Fibroblast of skin of left biceps (primary cell): Measurements from ENCODE around the gene DESI2.

Experiments
- DNase-seq, 2 experiments: peaks; one replicate each; pipeline ENCODE4 v3.0.0-alpha.2; 2013; ENCODE audit warnings: low read depth in 2 of 2

Gene DESI2

DNA sequence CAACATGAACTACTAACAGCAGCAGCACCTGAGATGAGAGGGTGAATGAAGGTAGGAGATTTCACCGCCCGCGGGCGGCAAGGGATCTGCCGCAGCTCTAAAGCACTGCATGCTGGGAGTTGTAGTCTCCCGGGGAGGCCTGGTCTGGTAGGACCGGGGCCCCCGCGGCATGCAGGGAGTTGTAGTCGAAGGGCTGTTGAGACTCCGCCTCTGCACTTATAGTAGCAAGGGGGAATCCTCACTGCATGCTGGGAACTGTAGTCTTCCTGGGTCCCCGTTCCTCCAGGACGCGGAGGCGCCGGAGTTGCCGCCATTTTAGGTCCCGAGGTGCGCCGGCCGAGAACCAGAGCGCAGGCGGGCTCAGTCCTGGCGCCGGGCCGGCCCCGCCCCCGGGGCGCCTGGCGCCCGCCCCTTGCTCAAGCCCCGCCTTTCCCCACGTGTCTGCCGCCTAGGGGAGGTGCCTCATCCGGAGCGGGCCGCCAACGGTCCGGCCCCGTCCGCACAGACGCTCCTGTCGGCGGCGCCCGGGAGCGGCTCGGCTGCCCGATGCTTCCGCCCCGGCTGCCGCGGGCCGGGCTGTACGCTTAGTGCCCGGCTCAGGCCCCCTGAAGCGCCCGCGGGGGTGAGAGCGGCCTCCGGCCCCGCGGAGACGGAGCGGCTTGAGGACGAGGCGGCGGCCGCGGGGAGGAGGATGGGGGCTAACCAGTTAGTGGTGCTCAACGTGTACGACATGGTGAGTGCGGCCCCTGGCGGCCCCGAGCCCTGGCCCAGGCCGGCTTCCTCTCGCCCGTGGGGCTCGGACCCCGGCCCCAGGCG, at the start of gene DESI2:
Gene DESI2, plus strand, starts transcription at position 504 of the 816 bp plus-strand sequence. Its CDS starts 188 bp downstream, at position 692.
- DNase-seq, result peak; percentile 99

DNA sequence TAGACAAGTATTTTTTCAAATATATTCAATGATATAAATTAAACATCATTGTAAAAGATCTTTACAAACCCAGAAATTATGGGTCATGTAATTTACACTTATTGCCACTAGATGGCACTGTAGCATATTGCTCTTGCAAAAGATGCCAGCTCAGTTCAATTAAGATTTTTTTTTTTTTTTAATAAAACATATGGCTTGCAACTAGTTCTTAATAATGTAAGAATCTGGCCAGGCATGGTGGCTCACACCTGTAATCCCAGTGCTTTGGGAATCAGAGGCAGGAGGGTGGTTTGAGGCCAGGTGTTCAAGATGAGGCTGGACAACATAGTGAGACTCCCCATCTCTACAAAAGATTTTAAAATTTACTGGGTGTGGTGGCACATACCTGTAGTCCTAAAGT, 49.4 kb upstream of the DESI2 start:
- peak in 1 of 2 experiments; percentile 8 for DNase-seq

DNA sequence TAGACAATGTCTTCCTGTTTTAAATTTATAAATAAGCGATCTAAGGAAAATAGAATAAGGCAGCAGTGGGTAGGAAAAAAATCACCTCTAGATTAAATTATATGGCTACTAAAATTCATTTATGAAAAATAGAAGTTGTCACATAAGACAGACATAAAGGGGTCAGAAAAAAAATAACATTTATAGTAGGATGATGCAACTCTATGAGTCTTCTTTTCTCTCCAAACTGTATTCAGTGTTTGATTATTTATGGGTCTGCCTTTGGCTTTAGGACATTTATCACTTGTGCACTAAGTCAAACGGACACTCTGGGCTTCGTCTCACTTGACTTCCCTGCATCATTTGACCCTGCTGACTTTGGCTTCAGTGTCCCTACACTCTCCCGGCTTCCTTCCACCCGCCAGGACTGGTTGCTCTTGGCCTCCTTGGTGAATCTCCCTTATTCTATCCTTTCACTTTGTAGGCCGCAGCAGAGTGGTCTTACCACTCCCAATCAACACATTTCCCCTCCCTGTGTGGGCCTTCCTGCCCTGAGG, 47.0 kb upstream of the DESI2 start:
- DNase-seq, result no peak

DNA sequence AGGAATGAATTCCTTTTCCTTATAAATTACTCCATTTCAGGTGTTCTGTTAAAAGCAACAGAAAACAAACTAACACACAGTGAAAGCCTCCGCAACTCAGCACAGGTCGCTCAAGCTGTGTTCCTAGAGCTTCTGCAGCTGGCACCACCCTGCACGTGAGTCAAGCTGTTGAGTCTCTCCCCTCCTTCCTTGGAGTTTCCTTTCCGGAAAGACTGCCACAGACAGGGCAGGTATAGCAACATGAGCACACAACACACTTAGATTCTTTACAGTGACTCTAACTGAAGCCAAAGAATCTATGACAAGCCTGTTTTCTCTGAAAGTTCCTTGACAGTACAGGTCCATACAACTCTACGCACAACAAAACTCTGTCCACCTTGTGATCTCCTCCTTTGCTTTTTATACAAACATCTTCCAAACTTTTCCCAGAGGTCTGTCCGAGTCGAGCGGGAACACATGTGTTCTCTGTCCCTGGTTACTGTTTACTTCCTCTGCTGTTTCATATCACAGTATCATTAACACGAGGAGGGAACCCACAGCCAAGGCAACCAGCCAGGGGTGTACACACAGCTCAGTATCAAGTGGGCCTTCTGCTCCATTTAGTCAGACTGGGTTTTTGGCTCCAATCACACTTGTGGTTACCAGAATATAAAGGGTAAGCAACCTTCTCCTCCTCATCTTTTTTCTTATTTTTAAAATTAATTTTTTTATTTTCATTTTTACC, 38.7 kb upstream of the DESI2 start:
- DNase-seq, result no peak

DNA sequence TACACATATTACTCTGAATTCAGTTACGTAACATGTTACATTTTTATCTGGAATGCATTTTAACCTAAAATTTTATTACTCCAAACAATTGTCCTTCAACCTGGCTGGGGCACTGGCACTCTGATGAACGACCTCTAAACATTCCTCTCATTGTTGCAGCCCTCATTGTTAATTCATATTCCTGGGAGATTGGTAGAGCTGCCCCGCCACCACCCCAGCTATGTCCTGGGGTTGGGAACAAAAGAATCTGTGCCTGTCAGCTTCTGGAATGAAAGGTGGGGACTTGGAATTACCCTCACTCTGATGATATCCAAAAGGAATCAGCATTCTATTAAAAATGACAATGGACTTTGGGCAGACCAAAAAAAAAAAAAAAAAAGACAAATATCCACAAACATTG, 38.0 kb upstream of the DESI2 start:
- no peak for DNase-seq

DNA sequence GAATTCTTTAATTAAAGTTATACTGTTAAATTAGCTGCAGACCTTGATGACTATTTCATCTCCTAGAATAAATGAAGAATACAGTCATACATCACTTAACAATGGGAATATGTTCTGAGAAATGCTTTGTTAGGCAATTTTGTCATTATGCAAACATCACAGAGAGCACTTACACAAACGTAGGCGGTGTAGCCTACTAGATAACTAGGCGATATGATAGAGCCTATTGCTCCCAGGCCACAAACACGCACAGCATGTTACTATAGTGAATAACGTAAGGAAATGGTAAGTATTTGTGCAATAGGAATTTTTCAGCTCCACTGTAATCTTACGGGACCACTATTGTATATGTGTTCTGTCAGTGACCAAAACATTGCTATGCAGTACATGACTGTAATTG, 37.6 kb upstream of the DESI2 start:
- DNase-seq, result no peak

DNA sequence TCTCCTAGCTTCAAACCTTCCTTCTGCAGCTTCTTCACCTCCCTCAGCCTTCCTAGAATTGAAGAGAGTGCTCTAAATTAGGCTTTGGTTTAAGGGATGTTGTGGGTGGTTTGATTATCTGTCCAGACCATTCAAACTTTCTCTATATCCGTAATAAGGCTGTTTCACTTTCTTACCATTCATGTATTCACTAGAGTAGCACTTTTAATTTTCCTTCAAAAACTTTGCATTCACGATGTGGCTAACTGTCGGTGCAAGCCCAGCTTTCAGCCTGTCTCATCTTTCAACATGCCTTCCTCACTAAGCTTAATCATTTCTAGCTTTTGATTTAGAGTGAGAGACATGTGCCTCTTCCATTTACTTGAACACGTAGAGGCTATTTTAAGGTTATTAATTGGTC, 26.2 kb upstream of the DESI2 start:
- DNase-seq, result no peak

DNA sequence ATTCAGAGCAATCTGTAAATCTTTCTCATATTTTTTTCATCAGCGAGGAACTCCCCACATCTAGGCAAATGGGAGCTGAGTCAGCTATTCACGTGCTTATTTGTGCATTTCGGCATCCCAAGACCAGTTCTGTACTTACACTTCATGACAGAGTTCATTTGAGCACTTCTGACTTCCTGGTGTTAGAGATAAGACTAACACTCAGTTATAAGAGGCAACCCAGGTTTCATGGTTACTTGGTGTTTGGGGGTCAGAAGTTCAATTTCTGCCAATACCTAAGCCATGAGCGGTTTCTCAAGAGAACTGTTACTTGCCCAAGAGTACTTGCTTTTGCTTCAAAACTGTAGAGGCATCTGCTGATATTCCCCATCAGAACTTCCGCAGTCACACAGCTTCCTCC, 24.1 kb upstream of the DESI2 start:
- DNase-seq, result no peak

DNA sequence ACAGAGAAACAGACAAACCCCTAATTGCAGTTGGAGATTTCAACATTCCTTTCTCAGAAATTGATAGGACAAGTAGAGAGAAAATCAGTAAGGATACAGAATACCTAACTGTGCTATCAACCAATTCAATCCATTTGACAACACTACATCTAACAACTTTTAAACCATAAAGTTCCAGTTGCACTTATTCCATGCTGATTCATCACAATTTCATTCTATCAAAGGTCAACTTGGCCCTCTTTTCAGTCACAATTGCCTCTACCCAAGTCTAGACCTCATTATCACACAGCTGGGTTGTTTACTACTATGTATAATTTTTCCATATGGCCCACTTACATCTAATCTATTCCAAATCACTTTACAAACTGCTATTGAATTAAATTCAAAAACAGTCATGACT, 19.8 kb upstream of the DESI2 start:
- no peak for DNase-seq

DNA sequence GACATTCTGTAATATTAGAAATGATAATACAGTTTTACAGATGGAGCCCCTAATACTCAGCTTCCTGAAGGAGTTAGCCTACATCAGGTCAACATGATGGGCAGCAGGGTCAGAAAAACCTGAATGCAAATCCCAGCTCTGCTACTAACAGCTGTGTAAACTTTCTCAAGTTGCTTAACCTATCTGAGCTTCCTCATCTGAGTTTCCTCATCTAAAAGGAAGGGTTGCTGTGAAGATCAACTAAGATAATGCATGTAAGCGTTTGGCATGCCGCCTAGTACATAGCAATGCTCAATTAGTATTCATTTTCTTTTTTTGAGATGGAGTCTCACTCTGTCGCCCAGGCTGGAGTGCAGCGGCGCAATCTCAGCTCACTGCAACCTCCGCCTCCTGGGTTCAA, 18.4 kb upstream of the DESI2 start:
- DNase-seq, result no peak

DNA sequence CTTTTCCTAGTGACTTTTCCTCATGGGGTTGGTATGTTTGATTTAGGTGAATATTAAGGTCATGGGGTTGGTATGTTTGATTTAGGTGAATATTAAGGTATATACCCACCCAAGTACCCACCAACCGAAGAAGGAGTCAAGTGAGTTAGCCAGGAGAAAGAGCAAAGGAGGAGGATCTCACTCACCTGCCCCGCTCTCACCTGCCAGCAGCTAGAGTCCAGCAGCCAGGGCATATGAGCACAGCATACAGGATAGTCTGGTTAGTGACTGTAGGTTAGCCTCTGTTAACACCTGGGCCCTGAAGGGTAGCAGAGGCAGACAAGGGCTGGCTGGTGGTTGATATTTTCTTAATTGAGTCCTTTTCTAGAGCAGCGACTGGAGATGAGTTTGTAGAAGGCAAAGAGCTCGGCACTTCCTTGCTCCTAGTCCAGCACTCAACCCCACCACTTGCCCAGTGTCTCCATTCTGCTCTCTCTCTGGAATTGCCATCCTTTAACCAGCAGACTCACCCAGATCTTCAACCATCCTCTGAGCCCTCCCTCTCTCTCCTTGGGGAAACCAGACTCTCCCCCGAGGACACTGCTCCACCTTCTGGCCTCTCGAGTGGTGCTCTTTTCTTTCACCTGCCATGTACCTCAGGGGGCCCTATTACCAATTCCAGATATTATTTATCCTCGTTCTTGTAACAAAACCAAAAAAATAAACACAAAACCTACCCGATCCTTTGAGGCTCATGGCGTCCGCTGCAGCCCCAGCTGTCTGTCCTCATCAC, 16.3 kb upstream of the DESI2 start:
- DNase-seq, result no peak

DNA sequence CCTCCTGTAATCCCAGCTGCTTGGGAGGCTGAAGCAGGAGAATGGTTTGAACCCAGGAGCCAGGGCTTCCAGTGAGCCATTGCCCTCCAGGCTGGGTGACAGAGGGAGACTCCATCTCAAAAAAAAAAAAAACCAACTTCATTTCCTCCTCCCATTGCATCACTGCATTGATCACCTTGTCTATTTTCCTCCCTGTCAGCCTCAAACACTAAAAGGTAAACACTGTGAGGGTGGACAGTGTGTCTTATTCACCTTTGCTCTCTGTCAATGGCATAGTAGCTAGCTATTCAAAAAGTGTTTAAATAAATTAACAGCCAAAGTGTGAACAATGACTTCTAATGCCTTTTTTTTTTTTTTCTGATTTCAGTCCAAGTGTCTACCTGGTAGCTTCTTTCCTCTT, 13.4 kb upstream of the DESI2 start:
- no peak for DNase-seq

DNA sequence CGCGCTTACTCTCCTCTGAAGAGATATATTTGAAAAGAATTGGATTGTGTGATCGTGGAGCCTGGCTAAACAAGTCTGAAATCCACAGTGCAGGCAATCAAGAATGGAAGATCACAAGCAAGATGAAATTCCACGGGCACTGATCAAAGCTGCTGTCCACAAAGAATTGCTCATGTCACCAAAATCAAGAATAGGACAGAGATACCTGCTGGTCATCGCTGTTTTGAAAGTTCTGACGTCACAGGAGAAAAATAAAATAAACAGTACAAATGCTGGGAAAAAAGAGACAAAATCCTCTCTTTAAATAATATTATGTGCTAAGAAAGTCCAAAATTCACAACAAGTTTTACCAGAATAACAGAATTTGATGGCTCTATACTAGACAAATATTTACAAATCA, 12.0 kb upstream of the DESI2 start:
- DNase-seq, result no peak

DNA sequence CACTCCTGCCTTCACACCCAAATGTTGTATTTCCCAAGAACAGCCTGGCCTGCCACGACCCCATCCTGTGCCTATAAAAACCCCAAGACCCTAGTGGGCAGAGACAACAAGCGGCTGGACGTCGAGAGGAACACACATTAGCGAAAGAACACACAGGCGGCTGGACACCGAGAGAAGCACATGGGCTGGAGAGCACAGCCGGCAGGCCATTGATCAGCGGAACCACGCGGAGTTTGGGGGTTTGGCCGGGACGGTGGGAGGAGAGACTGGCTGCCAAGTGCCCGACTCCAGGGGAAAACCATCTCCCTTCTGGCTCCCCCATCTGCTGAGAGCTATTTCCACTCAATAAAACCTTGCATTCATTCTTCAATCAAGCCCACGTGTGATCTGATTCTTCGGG, 10.4 kb upstream of the DESI2 start:
- no peak for DNase-seq

DNA sequence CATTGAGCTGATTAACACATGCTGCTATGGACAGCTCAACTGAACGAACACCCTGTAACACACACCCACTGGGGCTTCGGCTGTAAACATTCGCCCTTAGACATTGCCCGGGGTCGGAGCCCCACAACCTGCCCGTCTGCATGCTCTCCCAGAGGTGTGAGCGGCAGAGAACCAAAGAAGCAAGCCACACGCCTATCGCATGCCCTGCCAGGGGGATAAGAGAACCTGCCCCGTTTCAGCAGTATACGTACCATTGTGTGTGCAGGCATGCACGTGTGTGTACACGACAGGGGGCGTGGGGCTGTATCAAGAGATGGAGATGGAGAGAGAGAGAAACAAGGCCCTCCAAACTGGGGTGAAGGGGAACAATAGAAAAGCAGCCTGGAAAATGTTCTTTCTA, 9.9 kb upstream of the DESI2 start:
- no peak for DNase-seq

DNA sequence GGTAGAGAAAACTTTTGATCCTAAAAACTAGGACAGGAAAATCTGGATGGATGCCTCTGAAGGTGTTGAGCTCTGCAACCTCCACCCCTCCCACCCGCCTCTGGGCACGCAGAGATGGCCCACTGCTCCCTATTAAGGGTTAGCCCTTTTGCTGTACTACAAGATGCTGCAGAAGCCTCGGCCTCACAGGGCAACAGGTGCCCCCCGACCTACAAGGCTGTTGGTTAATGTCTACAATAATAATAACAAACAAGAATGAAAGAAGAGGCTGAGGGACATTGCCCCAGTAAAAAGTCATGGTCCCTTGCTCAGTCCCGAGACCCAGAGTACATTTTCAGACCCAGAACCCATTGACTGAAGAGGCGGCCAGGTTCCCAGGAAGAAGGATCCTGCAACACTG, 7.5 kb upstream of the DESI2 start:
- no peak for DNase-seq

DNA sequence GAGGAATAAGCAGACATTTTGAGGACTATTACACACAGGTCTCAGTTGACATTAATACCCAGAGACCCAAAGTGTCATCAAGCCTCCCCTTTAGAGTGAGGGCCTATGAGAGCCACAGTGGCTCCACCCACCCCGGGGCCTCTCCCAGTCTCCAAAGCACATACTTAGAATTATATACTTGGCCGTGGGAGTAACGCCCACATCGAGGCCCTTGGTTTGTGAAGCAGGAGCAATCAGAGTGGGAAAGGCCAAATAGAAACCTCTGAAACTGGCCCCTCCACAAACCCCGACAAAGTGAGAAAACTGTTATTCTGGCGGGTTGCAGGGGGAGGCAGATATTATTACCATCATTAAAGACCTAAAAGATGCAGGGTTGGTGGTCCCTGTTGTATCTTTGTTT, 7.0 kb upstream of the DESI2 start:
- no peak for DNase-seq

DNA sequence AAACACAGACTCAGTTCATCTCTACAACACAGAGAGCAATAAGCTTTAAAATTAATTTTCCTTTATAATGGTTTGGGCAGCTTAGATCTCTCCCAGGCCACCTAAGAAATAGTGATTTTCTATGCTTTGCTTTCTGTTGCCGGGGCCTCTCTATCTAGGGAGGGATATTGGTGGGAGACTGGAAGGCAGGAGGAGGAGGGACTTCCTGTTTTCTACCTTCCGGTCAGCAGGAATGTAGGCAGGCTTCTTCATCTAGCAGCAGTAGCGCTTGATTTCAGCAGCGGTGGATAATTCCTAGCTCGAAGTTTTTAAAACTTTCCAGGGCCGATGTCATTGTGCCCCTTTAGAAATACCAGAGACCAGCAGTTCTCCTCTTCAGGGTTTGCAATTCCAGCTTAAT, 5.1 kb upstream of the DESI2 start:
- DNase-seq, result no peak

DNA sequence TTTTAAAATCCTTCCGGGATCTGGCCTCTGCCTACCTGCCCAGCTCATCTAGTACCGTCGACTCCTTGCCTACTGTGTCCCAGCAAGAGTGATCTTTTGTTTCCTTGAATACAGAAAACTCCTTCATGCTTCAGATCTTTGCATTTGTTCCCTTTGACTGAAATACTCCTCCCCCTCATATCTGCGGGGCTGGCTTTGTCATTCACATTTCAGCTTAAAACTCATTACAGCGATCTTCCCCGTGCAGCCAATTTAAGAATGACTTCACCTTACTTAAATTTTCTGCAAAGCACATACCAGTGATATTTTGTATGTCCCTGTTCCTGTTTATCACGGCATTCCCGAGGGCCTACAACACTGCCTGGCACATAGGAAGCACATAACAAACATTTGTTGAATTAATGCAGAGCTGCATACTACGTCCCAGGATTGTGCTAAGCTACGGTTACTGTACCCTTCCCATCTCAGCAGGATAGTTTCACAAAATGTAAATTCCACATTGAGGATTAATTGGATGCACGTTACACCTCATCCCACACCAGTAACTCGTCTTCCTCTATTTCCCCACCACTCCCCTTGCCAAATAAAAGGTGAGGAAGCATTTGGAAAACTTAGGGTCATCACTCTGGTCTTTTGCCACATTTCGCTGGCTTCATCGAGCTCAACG, 837 bp upstream of the DESI2 start:
- DNase-seq, result no peak

DNA sequence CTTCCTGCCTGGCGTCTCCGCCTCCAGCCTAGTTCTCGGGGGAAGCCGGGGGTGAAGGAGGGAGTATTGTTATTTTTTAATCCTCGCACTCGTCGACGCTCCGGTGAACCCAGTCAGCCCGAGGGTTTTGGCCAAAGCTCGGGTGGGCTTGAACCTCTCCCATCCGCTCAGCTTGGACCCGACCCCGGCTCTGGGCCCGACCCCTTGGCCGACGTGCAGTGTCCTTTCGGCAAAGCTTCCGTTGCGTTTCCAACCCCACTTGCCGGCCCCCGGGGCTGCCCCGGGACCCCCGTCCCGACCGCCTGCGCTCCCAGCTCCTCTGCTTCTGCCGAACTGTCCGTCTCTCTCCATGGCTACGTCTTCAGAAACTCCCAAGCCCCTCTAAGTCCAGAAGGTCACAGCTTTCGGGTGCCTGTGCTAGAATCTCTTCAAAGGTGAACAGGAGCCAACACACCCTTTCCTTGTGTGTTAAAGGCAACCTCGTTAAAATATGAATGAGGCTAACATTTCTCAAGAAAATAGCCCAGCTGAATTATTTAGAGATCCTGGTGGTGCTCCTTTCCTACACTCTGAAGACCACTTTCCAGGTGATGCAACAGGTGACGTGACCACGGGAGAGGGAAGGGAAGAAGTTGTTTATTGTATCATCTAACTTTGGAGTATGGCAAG, 647 bp downstream of the DESI2 start:
- no peak for DNase-seq
